ENCODE results near the gene LATS1.

DNA sequence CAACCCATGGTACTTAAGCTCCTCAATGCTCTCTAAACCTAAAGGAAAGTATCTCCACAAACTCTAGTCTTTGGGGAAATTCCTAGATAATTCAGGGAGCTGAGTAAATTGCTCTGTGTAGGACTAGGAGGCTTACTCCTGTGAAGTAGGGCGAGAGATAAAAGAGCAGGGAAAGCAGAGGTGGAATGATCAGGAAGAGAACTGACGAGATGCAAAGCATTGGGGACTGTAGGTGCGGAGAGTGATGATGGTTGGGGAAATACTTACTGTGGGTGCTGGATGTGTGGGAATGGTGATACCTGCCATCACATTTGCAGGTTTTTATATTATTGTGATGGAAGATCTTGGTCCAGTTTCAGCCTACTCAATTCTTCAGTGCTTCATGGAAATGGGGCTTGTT lies 1.6 kb upstream of the LATS1 start:
- no peak for TF ChIP-seq EGR1 (IDR thresholded peaks at IDR 0.05; ENCODE audit: low read depth in 2 of 2)
- TF ChIP-seq, protein P1, sequence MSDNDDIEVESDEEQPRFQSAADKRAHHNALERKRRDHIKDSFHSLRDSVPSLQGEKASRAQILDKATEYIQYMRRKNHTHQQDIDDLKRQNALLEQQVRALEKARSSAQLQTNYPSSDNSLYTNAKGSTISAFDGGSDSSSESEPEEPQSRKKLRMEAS (IDR thresholded peaks at IDR 0.05), result no peak
- TF ChIP-seq, protein P2, sequence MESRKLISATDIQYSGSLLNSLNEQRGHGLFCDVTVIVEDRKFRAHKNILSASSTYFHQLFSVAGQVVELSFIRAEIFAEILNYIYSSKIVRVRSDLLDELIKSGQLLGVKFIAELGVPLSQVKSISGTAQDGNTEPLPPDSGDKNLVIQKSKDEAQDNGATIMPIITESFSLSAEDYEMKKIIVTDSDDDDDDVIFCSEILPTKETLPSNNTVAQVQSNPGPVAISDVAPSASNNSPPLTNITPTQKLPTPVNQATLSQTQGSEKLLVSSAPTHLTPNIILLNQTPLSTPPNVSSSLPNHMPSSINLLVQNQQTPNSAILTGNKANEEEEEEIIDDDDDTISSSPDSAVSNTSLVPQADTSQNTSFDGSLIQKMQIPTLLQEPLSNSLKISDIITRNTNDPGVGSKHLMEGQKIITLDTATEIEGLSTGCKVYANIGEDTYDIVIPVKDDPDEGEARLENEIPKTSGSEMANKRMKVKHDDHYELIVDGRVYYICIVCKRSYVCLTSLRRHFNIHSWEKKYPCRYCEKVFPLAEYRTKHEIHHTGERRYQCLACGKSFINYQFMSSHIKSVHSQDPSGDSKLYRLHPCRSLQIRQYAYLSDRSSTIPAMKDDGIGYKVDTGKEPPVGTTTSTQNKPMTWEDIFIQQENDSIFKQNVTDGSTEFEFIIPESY (IDR thresholded peaks at IDR 0.05), result no peak
- TF ChIP-seq GABPA (IDR thresholded peaks at IDR 0.05 in 1 of 2, conservative IDR thresholded peaks at IDR 0.05 in 1 of 2), result no peak
- TF ChIP-seq, protein P3, sequence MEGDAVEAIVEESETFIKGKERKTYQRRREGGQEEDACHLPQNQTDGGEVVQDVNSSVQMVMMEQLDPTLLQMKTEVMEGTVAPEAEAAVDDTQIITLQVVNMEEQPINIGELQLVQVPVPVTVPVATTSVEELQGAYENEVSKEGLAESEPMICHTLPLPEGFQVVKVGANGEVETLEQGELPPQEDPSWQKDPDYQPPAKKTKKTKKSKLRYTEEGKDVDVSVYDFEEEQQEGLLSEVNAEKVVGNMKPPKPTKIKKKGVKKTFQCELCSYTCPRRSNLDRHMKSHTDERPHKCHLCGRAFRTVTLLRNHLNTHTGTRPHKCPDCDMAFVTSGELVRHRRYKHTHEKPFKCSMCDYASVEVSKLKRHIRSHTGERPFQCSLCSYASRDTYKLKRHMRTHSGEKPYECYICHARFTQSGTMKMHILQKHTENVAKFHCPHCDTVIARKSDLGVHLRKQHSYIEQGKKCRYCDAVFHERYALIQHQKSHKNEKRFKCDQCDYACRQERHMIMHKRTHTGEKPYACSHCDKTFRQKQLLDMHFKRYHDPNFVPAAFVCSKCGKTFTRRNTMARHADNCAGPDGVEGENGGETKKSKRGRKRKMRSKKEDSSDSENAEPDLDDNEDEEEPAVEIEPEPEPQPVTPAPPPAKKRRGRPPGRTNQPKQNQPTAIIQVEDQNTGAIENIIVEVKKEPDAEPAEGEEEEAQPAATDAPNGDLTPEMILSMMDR (IDR thresholded peaks at IDR 0.05; ENCODE audit: low read depth, low read length, missing input control), result no peak
- no peak for TF ChIP-seq HNF4A (conservative IDR thresholded peaks at IDR 0.05)
- no peak for TF ChIP-seq RAD21 (IDR thresholded peaks at IDR 0.05)
